HepG2 (cell line): Measurements from ENCODE around the gene UBR3. TPM values are rescaled to one million over a fixed set of nuclear protein-coding genes. Genes with fewer than 3 reads are reported as not detected.

ENCODE experiments used
- ATAC-seq: fragments of 200-7000 bp; cut with Tn5 transposase; 3 replicates; pipeline ENCODE4 v1.9.1; 2020; ENCODE audit warnings: mild to moderate bottlenecking, moderate library complexity
- BruUV-seq: library from RNA; stranded (reverse); fragments of 400-500 nt; replicated peaks from 2 replicates; lab custom pipeline; 2021; lab: Mats Ljungman, UMichigan
- CTCF ChIA-PET: fragments of 300-600 bp; formaldehyde crosslinking; extraction: SDS; loops from one replicate; lab custom pipeline; 2021; ENCODE audit warnings: low total read pairs, inconsistent platforms, low intra/inter-chr PET ratio; lab: Yijun Ruan, JAX
- POLR2A ChIA-PET: fragments of 350-600 bp; sonication (Branson Sonifier 250); formaldehyde crosslinking; loops from one replicate; lab custom pipeline; 2020; ENCODE audit warnings: antibody characterized with exemption, inconsistent platforms; lab: Yijun Ruan, JAX
- DNase-seq: peaks from one replicate; pipeline ENCODE4 v3.0.0-alpha.2; 2015; ENCODE audit warnings: low spot score
- FAIRE-seq: peaks from 3 replicates; lab custom pipeline; 2011; peaks lifted over from hg19 to GRCh38; lab: Jason Lieb, UNC
- H2AFZ ChIP-seq: one replicate; pipeline ENCODE4 v1.6.1; 2011; ENCODE audit warnings: low read length, inconsistent platforms
- H3K27ac ChIP-seq: fragments of 300-600 bp; 3 replicates; pipeline ENCODE4 v1.8.0; 2011; ENCODE audit warnings: mixed run types, mild to moderate bottlenecking, mixed read lengths, low read length, inconsistent platforms; ENCODE audit not compliant: insufficient read depth; ENCODE audit errors: extremely low read length
- H3K27me3 ChIP-seq, 2 experiments: fragments of 200-600 bp in 1 of 2; 2 replicates in 1 of 2; 3 replicates in 1 of 2; pipeline versions ENCODE4 v1.6.0 to v1.8.0; 2011; ENCODE audit warnings: low read length in 2 of 2, mild to moderate bottlenecking in 2 of 2, moderate library complexity in 2 of 2, inconsistent platforms in 1 of 2; ENCODE audit not compliant: insufficient read depth in 2 of 2, control insufficient read depth in 1 of 2
- H3K36me3 ChIP-seq, 2 experiments: fragments of 200-600 bp in 1 of 2; replicated peaks in 1 of 2; 2 replicates in 1 of 2; 3 replicates in 1 of 2; pipeline versions ENCODE4 v1.5.1 to v1.8.0; 2011; ENCODE audit warnings: low read length in 2 of 2, inconsistent platforms in 1 of 2; ENCODE audit not compliant: insufficient read depth in 2 of 2, control insufficient read depth in 1 of 2
- H3K4me1 ChIP-seq: 2 replicates; pipeline ENCODE4 v1.5.1; 2012; ENCODE audit warnings: low read length, inconsistent platforms; ENCODE audit not compliant: insufficient read depth
- H3K4me2 ChIP-seq: 2 replicates; pipeline ENCODE4 v1.6.0; 2011; ENCODE audit warnings: low read depth, low read length, inconsistent platforms
- H3K4me3 ChIP-seq, 3 experiments: fragments of 200-600 bp in 1 of 3; sonication (generic), shearing (Covaris generic) in 1 of 3; replicated peaks in 1 of 3; 2 replicates each; pipeline ENCODE4 v1.5.1; 2011 to 2016; ENCODE audit warnings: low read length in 3 of 3, inconsistent platforms in 2 of 3, low read depth in 2 of 3, mild to moderate bottlenecking in 2 of 3, control low read depth in 1 of 3, mixed read lengths in 1 of 3; ENCODE audit not compliant: insufficient read depth in 1 of 3
- H3K79me2 ChIP-seq: one replicate; pipeline ENCODE4 v1.6.1; 2011; ENCODE audit warnings: low read length, inconsistent platforms; ENCODE audit not compliant: insufficient read depth
- H3K9ac ChIP-seq: 2 replicates; pipeline ENCODE4 v1.6.0; 2011; ENCODE audit warnings: mild to moderate bottlenecking, low read depth, low read length, inconsistent platforms; ENCODE audit not compliant: insufficient read depth
- H3K9me3 ChIP-seq: 2 replicates; pipeline ENCODE4 v1.5.1; 2012; ENCODE audit warnings: mild to moderate bottlenecking, low read length
- H4K20me1 ChIP-seq: 2 replicates; pipeline ENCODE4 v1.6.0; 2011; ENCODE audit warnings: inconsistent platforms, mild to moderate bottlenecking, low read length, moderate library complexity; ENCODE audit not compliant: insufficient read depth
- FOXA1 ChIP-seq, 2 experiments: fragments of 450-650 bp in 1 of 2; sonication (generic) in 1 of 2; formaldehyde crosslinking in 1 of 2; IDR thresholded peaks; 2 replicates each; pipeline versions ENCODE4 v1.4.0 to v1.6.1; 2016 to 2020; ENCODE audit warnings: missing genetic modification reagents in 1 of 2
- HMGA1 ChIP-seq: sonication (generic); formaldehyde crosslinking; conservative IDR thresholded peaks from 2 replicates; pipeline ENCODE4 v1.4.0; 2020; ENCODE audit warnings: missing genetic modification reagents
- KAT2B ChIP-seq: fragments of 150-350 bp; IDR thresholded peaks from 2 replicates; pipeline ENCODE4 v1.6.1; 2014; ENCODE audit warnings: low read depth, low read length, borderline replicate concordance
- MAFF ChIP-seq: IDR thresholded peaks from 2 replicates; pipeline ENCODE4 v1.6.1; 2011; ENCODE audit warnings: low read depth, low read length, improper control_type of control experiment
- MAFK ChIP-seq, 2 experiments: IDR thresholded peaks in 1 of 2; conservative IDR thresholded peaks in 1 of 2; 2 replicates each; pipeline ENCODE4 v1.6.1; 2011; ENCODE audit warnings: improper control_type of control experiment in 2 of 2, low read length in 2 of 2
- MLLT10 ChIP-seq: sonication (generic); formaldehyde crosslinking; IDR thresholded peaks from 2 replicates; pipeline ENCODE4 v1.4.0; 2020; ENCODE audit warnings: missing genetic modification reagents
- NBN ChIP-seq: fragments of 450-650 bp; conservative IDR thresholded peaks from 2 replicates; pipeline ENCODE4 v1.6.1; 2017
- NFYB ChIP-seq: sonication (generic); formaldehyde crosslinking; IDR thresholded peaks from 2 replicates; pipeline ENCODE4 v1.4.0; 2020; ENCODE audit warnings: missing genetic modification reagents
- PAWR ChIP-seq: sonication (generic); formaldehyde crosslinking; IDR thresholded peaks from 2 replicates; pipeline ENCODE4 v1.4.0; 2020; ENCODE audit warnings: missing genetic modification reagents, mild to moderate bottlenecking, borderline replicate concordance
- POLR2AphosphoS2 ChIP-seq: IDR thresholded peaks from 2 replicates; pipeline ENCODE4 v1.6.1; 2011; ENCODE audit warnings: low read depth, low read length, improper control_type of control experiment
- RAD51 ChIP-seq: fragments of 450-650 bp; IDR thresholded peaks from 2 replicates; pipeline ENCODE4 v1.6.1; 2016; ENCODE audit warnings: borderline replicate concordance
- RFXAP ChIP-seq: sonication (generic); formaldehyde crosslinking; IDR thresholded peaks from 2 replicates; pipeline ENCODE4 v1.4.0; 2020; ENCODE audit warnings: missing genetic modification reagents, borderline replicate concordance
- SAP130 ChIP-seq: IDR thresholded peaks from 2 replicates; pipeline ENCODE4 v1.6.1; 2016; ENCODE audit warnings: low read depth
- SRF ChIP-seq: IDR thresholded peaks from 2 replicates; pipeline ENCODE4 v1.6.1; 2011; ENCODE audit warnings: mild to moderate bottlenecking, low read depth, low read length, moderate library complexity
- SUZ12 ChIP-seq: fragments of 150-350 bp; IDR thresholded peaks from 2 replicates; pipeline ENCODE4 v1.6.1; 2014; ENCODE audit warnings: low read depth, low read length
- SYNCRIP ChIP-seq: fragments of 200-400 bp; formaldehyde crosslinking; IDR thresholded peaks from 2 replicates; pipeline ENCODE4 v1.6.1; 2018; ENCODE audit warnings: mild to moderate bottlenecking, low read depth, low read length; ENCODE audit not compliant: insufficient read depth
- TBP ChIP-seq: sonication (generic); formaldehyde crosslinking; IDR thresholded peaks from 2 replicates; pipeline ENCODE4 v1.5.0; 2020; ENCODE audit warnings: missing genetic modification reagents
- ZMAT3 ChIP-seq: sonication (generic); formaldehyde crosslinking; conservative IDR thresholded peaks from 2 replicates; pipeline ENCODE4 v1.7.0; 2021; ENCODE audit warnings: missing genetic modification reagents
- ZNF713 ChIP-seq: sonication (generic); formaldehyde crosslinking; IDR thresholded peaks from 2 replicates; pipeline ENCODE4 v1.4.0; 2020; ENCODE audit warnings: mild to moderate bottlenecking, missing genetic modification reagents
- ZSCAN21 ChIP-seq: sonication (generic); formaldehyde crosslinking; IDR thresholded peaks from 2 replicates; pipeline ENCODE4 v1.8.0; 2022; ENCODE audit warnings: mild to moderate bottlenecking, missing genetic modification reagents, moderate library complexity, borderline replicate concordance
- WGBS: methylation state at CpG from one replicate; pipeline ENCODE4 v1.1.6; 2017; ENCODE audit warnings: low lambda C conversion rate; 5-methylcytosine and 5-hydroxymethylcytosine counted together
- in situ Hi-C: cut with HindIII; loops from 2 replicates; pipeline ENCODE4 v1.10.0; 2017; ENCODE audit warnings: low pct_unique_long_range_greater_than_20kb; ENCODE audit not compliant: extremely low pct_ligation_motif_present
- intact Hi-C: fragments of 100-400 bp; cut with micrococcal nuclease; formaldehyde crosslinking; loops from one replicate; pipeline ENCODE4 v1.10.0; 2022; ENCODE audit not compliant: unreplicated experiment
- polyA plus RNA-seq, 8 experiments: library from polyadenylated mRNA; depleted of rRNA in 3 of 8; stranded (reverse) in 7 of 8; unstranded in 1 of 8; fragments of >200 nt; fragmentation: Illumina TruSeq in 4 of 8; extraction: Trizol in 4 of 8; gene quantifications; 2 replicates each; pipeline versions ENCODE4 v1.2.1 to v1.2.3, GENCODE V29; 2011 to 2016; ENCODE audit warnings: low read depth in 4 of 8, missing spikeins in 1 of 8, mixed read lengths in 1 of 8; ENCODE audit not compliant: insufficient read depth in 1 of 8
- total RNA-seq, 5 experiments: library from RNA; depleted of rRNA; stranded (reverse); fragments of >200 nt; fragmentation: Illumina TruSeq; extraction: Trizol; gene quantifications; 2 replicates each; pipeline ENCODE4 v1.2.3, GENCODE V29; 2016; ENCODE audit warnings: low read depth in 1 of 5
- TF ChIP-seq, protein P1 (sequence below): sonication (generic); formaldehyde crosslinking; IDR thresholded peaks from 2 replicates; pipeline ENCODE4 v1.4.0; 2020; ENCODE audit warnings: low read depth, missing genetic modification reagents
- TF ChIP-seq, protein P2 (sequence below): IDR thresholded peaks from 2 replicates; pipeline ENCODE4 v1.6.1; 2016; ENCODE audit warnings: missing genetic modification reagents, missing compliant biosample characterization

UBR3 gene
- total and polyA plus RNA-seq, 2 of the 13 experiments (the other 11 are each of a cell fraction or from before 2014, with no cell fraction given), result 15.1 to 28.0 TPM

DNA sequence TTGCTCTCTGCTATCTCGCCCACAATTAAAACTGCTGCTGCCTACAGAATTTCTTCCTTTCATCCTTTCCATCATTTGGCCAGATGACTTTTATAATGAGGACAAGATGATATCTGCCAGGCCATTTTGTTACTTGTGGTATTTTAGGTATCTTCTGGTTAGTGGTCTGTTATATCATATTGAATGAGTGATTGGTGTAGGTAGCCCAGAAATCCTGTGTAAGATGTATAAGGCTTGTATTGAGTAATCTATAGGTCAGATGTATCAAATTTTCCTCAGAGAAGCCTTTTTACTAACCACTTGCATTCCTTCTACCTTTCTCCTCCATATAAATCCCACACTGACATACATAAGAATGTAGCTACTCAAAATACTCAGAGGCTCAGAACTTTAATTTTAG lies 118.3 kb downstream of the UBR3 start (continued):
- TF ChIP-seq ZSCAN21 (no peak), NFYB (CRISPR knock-in tag) (no peak), SAP130 (CRISPR knock-in tag) (no peak), SRF (no peak), HMGA1 (CRISPR knock-in tag) (no peak)
- TF ChIP-seq, protein P1, sequence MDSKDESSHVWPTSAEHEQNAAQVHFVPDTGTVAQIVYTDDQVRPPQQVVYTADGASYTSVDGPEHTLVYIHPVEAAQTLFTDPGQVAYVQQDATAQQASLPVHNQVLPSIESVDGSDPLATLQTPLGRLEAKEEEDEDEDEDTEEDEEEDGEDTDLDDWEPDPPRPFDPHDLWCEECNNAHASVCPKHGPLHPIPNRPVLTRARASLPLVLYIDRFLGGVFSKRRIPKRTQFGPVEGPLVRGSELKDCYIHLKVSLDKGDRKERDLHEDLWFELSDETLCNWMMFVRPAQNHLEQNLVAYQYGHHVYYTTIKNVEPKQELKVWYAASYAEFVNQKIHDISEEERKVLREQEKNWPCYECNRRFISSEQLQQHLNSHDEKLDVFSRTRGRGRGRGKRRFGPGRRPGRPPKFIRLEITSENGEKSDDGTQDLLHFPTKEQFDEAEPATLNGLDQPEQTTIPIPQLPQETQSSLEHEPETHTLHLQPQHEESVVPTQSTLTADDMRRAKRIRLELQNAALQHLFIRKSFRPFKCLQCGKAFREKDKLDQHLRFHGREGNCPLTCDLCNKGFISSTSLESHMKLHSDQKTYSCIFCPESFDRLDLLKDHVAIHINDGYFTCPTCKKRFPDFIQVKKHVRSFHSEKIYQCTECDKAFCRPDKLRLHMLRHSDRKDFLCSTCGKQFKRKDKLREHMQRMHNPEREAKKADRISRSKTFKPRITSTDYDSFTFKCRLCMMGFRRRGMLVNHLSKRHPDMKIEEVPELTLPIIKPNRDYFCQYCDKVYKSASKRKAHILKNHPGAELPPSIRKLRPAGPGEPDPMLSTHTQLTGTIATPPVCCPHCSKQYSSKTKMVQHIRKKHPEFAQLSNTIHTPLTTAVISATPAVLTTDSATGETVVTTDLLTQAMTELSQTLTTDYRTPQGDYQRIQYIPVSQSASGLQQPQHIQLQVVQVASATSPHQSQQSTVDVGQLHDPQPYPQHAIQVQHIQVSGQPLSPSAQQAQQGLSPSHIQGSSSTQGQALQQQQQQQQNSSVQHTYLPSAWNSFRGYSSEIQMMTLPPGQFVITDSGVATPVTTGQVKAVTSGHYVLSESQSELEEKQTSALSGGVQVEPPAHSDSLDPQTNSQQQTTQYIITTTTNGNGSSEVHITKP (CRISPR knock-in tag), result no peak

DNA sequence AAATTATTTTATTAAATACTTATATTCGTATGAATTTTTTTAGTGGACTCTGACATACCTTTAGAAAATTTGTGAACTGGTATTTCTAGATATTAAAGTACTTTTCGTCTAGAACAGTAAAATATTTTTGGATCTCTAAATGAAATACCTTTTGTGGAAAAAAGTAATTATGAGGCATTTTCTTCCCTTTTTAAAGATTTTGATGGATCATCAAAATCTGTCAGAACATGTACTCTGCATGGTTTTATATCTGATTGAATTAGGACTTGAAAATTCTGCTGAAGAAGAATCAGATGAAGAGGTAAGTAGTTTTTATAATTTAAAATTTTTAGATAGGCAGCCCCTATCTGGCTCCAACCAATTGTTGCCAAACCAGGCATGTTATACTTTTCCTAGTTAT lies 118.8 kb downstream of the UBR3 start:
- CTCF ChIA-PET, result no interaction called here
- FAIRE-seq, result no peak

More for the DNA sequence above, 118.8 kb downstream of the UBR3 start:
- H3K9me3 ChIP-seq, result no peaks in the 10 kb centered on the region
- H4K20me1 ChIP-seq, result no peaks in the 10 kb centered on the region
- no peaks in the 10 kb centered on the region for H3K79me2 ChIP-seq
- H3K27me3 ChIP-seq, result no peaks in the 10 kb centered on the region
- 96% methylated on average over 2 of the region's 2 CpGs for WGBS
- in situ Hi-C loops (no loop called here), intact Hi-C loops (no loop called here)
- POLR2A ChIA-PET, result no interaction called here
- H3K4me3 ChIP-seq, result no peak overlapping the region
- TF ChIP-seq ZMAT3 (CRISPR knock-in tag), result no peak
- TF ChIP-seq MAFK (conservative IDR thresholded peaks at IDR 0.05 in 1 of 2, IDR thresholded peaks at IDR 0.05 in 1 of 2; ENCODE audit: low read length in 2 of 2), result peak; percentile 68 to 72
- no peak for TF ChIP-seq TBP (CRISPR knock-in tag)
- TF ChIP-seq POLR2AphosphoS2, result no peak
- TF ChIP-seq SYNCRIP, result no peak
- no peak for TF ChIP-seq MLLT10
- TF ChIP-seq FOXA1 (IDR thresholded peaks at IDR 0.05), result no peak
- no peak for TF ChIP-seq FOXA1 (CRISPR knock-in tag; IDR thresholded peaks at IDR 0.05)
- no peak for TF ChIP-seq ZNF713 (CRISPR knock-in tag)
- no peak for TF ChIP-seq RFXAP (CRISPR knock-in tag)
- no peak for TF ChIP-seq KAT2B
- TF ChIP-seq RAD51, result no peak
- no peak for TF ChIP-seq SUZ12
- no peak for TF ChIP-seq NBN
- peak; percentile 66 for TF ChIP-seq MAFF
- TF ChIP-seq PAWR (CRISPR knock-in tag), result no peak
- TF ChIP-seq, protein P2, sequence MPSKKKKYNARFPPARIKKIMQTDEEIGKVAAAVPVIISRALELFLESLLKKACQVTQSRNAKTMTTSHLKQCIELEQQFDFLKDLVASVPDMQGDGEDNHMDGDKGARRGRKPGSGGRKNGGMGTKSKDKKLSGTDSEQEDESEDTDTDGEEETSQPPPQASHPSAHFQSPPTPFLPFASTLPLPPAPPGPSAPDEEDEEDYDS (CRISPR knock-in tag), result no peak
- BruUV-seq, result no TSS peak
- H2AFZ ChIP-seq, result no peak overlapping the region
- no peak overlapping the region for H3K4me2 ChIP-seq
- no peaks in the 10 kb centered on the region for H3K4me1 ChIP-seq
- ATAC-seq (no peak), DNase-seq (no peak)
- H3K27ac ChIP-seq, result no peak overlapping the region
- peaks cover 7 to 53% of the 10 kb centered on the region in 2 experiments for H3K36me3 ChIP-seq
- H3K9ac ChIP-seq, result no peak overlapping the region
